Left ventricle myocardium inferior (tissue), 1 donor: ENCODE results near the gene KNDC1. TPM values are rescaled to one million over a fixed set of nuclear protein-coding genes. Genes with fewer than 3 reads are reported as not detected.

Experiments
- DNase-seq: peaks from one replicate; pipeline ENCODE4 v3.0.0-alpha.2; 2020
- H3K27ac ChIP-seq: fragments of 200-600 bp; replicated peaks from 2 replicates; pipeline ENCODE4 v1.8.0; 2021
- H3K27me3 ChIP-seq: fragments of 200-600 bp; 2 replicates; pipeline ENCODE4 v1.8.0; 2021; ENCODE audit warnings: low read depth
- H3K36me3 ChIP-seq: fragments of 200-600 bp; 2 replicates; pipeline ENCODE4 v1.8.0; 2021
- H3K4me1 ChIP-seq: fragments of 200-600 bp; 2 replicates; pipeline ENCODE4 v1.8.0; 2021
- H3K4me3 ChIP-seq: fragments of 200-600 bp; 2 replicates; pipeline ENCODE4 v1.8.0; 2021; ENCODE audit warnings: mild to moderate bottlenecking, moderate library complexity
- H3K9me3 ChIP-seq: fragments of 200-600 bp; replicated peaks from 2 replicates; pipeline ENCODE4 v1.8.0; 2021
- intact Hi-C: fragments of 100-400 bp; cut with micrococcal nuclease; formaldehyde crosslinking; loops from one replicate; pipeline ENCODE4 v1.11.0; 2022
- total RNA-seq: library from RNA; stranded (reverse); fragmentation: NEBNext Ultra II Directional; extraction: Animal tissue kit (Norgen Biotek cat#: 25700); gene quantifications from one replicate; pipeline ENCODE4 v1.2.1, GENCODE V29; 2021
- TF ChIP-seq, protein P1 (sequence below): fragments of 200-600 bp; IDR thresholded peaks from 2 replicates; pipeline ENCODE4 v1.8.0; 2021; ENCODE audit warnings: antibody characterized with exemption, mild to moderate bottlenecking, borderline replicate concordance
- donor health status: DM: no; HTN: yes; CAD: no; lungs with severe emphysema.

Gene KNDC1
- total RNA-seq, 1 donor from 2014 or later, result 0.11 TPM

DNA sequence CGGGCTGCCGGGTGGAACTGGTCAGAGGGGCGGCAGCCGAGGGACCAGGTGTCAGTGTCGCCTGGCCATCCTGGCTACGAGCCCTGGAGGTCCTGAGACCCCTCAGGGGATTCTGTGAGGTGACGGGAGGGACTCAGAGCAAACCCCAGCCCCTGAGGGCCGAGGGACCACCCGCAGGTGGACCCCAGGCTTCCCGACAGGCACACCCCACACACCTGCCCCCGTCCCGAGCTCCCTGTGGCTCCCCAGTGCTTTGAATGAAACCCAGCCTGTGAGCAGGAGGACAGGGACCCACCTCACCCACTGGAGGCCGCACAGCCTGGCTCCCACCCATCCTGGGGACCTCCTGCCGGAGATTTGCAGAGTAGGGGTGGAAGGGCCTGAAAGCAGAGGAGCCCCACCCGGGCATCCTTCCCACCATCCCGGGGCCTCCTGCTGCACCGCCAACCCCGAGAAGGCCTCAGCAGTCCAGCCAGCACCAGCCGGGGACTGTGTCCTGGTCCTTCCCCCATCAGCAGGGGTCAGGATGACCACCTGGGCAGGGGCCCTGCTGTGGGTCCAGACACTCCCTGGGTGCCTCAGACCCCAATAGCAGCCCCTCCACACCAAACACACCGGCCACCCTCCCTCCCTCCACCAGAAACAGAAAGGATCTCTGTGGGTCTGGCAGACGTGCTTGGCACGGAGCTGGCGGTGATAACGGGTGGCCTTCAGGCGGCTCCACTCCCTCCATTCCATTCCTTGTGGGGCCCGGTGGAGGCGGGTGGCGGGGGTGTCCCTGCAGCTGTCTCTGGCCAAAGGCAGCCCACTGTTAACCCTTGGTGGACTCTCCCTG, 91.6 kb downstream of the KNDC1 start:
- DNase-seq, result no peak
- no peak overlapping the region for H3K27ac ChIP-seq
- peaks cover 5% of the 10 kb centered on the region for H3K4me1 ChIP-seq
- H3K9me3 ChIP-seq, result no peaks in the 10 kb centered on the region
- H3K27me3 ChIP-seq, result peaks cover 84% of the 10 kb centered on the region
- H3K4me3 ChIP-seq, result no peak overlapping the region
- no peaks in the 10 kb centered on the region for H3K36me3 ChIP-seq
- TF ChIP-seq, protein P1, sequence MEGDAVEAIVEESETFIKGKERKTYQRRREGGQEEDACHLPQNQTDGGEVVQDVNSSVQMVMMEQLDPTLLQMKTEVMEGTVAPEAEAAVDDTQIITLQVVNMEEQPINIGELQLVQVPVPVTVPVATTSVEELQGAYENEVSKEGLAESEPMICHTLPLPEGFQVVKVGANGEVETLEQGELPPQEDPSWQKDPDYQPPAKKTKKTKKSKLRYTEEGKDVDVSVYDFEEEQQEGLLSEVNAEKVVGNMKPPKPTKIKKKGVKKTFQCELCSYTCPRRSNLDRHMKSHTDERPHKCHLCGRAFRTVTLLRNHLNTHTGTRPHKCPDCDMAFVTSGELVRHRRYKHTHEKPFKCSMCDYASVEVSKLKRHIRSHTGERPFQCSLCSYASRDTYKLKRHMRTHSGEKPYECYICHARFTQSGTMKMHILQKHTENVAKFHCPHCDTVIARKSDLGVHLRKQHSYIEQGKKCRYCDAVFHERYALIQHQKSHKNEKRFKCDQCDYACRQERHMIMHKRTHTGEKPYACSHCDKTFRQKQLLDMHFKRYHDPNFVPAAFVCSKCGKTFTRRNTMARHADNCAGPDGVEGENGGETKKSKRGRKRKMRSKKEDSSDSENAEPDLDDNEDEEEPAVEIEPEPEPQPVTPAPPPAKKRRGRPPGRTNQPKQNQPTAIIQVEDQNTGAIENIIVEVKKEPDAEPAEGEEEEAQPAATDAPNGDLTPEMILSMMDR, result no peak
- intact Hi-C loops, result no loop called here

DNA sequence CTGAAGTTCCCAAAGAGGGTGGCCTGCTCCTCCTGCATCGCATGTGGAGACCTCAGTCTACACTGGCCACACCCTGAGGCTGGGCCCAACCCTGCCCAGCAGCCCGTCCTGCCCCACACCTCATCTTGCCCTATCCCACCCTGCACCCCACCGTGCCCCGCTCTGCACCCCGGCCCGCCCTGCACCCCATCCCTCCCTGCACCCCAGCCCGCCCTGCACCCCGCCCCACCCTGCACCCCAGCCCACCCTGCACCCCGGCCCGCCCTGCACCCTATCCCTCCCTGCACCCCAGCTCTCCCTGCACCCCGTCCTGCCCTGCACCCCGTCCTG, 92.2 kb downstream of the KNDC1 start:
- H3K9me3 ChIP-seq, result no peaks in the 10 kb centered on the region
- no peak overlapping the region for H3K27ac ChIP-seq
- peaks cover 79% of the 10 kb centered on the region for H3K27me3 ChIP-seq
- H3K36me3 ChIP-seq, result no peaks in the 10 kb centered on the region
- H3K4me1 ChIP-seq, result peaks cover 7% of the 10 kb centered on the region
- no peak overlapping the region for H3K4me3 ChIP-seq
- DNase-seq, result no peak
- TF ChIP-seq, protein P1, result no peak
- intact Hi-C loops, result no loop called here

DNA sequence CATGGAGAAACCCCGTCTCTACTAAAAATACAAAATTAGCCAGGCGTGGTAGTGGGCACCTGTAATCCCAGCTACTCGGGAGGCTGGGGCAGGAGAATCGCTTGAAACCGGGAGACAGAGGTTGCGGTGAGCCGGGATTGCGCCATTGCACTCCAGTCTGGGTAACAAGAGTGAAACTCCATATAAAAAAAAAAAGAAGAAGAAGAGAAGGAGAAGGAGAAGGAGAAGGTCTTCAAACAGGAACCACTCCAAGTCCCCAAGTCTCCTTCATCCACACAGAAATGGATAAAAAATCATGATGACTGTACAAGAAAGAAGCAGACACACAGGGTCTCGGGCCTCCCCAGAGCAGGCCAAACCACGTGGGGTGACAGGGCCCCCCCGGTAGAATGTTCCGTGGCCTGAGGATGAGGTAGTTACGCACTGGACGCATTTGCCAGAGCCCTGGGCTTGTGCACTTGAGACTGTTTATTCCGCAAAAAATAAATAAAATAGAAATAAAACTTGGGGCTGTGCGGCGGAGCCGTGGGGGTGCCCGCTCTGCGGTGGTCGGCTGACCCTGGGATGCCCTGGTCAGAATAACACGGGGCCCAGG, 93.4 kb downstream of the KNDC1 start:
- no peak overlapping the region for H3K27ac ChIP-seq
- intact Hi-C loops, result no loop called here
- no peak for DNase-seq
- TF ChIP-seq, protein P1, result no peak
- H3K27me3 ChIP-seq, result peaks cover 66% of the 10 kb centered on the region
- H3K4me1 ChIP-seq, result peaks cover 20% of the 10 kb centered on the region
- H3K36me3 ChIP-seq, result no peaks in the 10 kb centered on the region
- H3K9me3 ChIP-seq, result no peaks in the 10 kb centered on the region
- no peak overlapping the region for H3K4me3 ChIP-seq

DNA sequence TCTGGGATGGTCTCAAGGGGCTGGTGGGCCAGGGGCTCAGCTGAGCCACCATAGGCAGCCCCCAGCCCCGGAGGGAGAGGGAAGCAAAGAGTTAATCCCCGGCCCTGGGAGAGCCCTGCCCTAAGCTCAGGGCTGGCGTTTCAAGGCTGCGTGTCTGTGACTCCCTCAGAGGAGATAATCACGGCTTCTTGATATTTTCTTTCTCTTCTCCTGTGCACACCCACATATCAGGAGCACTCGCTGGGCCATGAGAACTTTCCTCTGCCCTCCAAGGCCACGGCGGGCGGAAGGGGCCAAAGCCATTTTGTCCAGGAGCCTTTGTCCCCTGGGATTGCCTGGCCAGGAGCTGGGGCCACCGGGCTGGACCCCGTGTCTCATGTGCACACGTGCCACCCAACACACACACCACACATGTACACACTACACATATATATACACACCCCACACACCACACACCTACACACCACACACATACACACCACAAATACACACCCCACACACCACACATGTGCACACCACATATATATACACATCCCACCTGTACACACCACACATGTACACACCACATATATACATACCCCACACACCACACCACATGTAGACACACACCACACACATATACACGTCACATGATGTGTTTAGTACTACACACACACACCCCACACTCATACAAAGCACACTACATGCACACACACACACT, 94.6 kb downstream of the KNDC1 start:
- Histone ChIP-seq H3K27ac (no peak overlapping the region), H3K27me3 (peaks cover 55% of the 10 kb centered on the region), H3K4me3 (no peak overlapping the region), H3K4me1 (peaks cover 26% of the 10 kb centered on the region), H3K9me3 (no peaks in the 10 kb centered on the region), H3K36me3 (no peaks in the 10 kb centered on the region)
- intact Hi-C loops, result no loop called here
- no peak for DNase-seq
- TF ChIP-seq, protein P1, result no peak

DNA sequence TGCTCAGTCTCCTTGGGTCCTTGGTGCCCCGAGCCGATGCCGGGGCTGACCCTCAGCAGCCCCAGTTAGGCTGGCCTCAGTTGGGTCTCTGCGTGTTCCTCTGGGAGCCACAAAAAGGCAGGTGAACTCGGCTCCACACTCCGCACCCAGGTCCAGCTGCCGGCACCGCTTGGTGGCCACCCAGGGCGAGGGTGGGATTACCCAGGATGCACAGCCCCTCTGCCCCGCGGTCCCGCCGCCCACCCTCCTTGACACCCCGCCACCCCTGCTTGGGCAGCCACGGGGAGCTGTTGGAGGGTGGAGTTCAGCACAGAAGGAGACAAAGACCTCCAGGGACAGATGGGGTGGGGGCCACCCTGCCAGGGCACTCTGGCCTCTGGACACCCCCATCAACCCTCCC, 95.3 kb downstream of the KNDC1 start:
- peaks cover 26% of the 10 kb centered on the region for H3K4me1 ChIP-seq
- H3K27me3 ChIP-seq, result peaks cover 48% of the 10 kb centered on the region
- H3K36me3 ChIP-seq, result no peaks in the 10 kb centered on the region
- no peak for DNase-seq
- TF ChIP-seq, protein P1, result no peak
- H3K4me3 ChIP-seq, result no peak overlapping the region
- H3K9me3 ChIP-seq, result no peaks in the 10 kb centered on the region
- intact Hi-C loops, result no loop called here
- no peak overlapping the region for H3K27ac ChIP-seq
